ENCODE data around the gene TMEM11. TPM values are rescaled to one million over a fixed set of nuclear protein-coding genes. Genes with fewer than 3 reads are reported as not detected.

The TMEM11 gene
- total RNA-seq, 3 donors from 2014 or later (not counting 1 experiment from before 2014, with no cell fraction given), result 18.4 to 27.0 (median 18.6) TPM

GRCh38 chr17:21258593-21258992, 44.6 kb upstream of the TMEM11 start:
- Histone ChIP-seq H3K4me3 (ENCODE audit: low read length) (no peak overlapping the region), H3K9me3 (ENCODE audit: control insufficient read depth, insufficient read depth, low read length) (no peaks in the 10 kb centered on the region), H3K27me3 (ENCODE audit: control insufficient read depth, insufficient read depth, low read length) (no peaks in the 10 kb centered on the region), H3K27ac (ENCODE audit: low read length) (no peak overlapping the region), H3K4me1 (ENCODE audit: control insufficient read depth, insufficient read depth, low read length) (peaks cover 7% of the 10 kb centered on the region), H3K36me3 (ENCODE audit: control insufficient read depth, insufficient read depth, low read length) (no peaks in the 10 kb centered on the region)
- TF ChIP-seq CTCF (IDR thresholded peaks at IDR 0.05), result no peak
- Mint-ChIP-seq H3K27me3 (ENCODE audit: low read depth in 2 of 2) (no peaks in the 10 kb centered on the region), H3K4me1 (peaks cover 2 to 6% of the 10 kb centered on the region in 2 donors), H3K36me3 (no peaks in the 10 kb centered on the region), H3K9me3 (no peaks in the 10 kb centered on the region), H3K27ac (no peak overlapping the region), H3K4me3 (no peak overlapping the region)
- DNase-seq (no peak), ATAC-seq (no peak)
- intact Hi-C loops (cut with micrococcal nuclease), result no loop called here
- 90% methylated on average over 7 of the region's 7 CpGs for WGBS (ENCODE audit: insufficient coverage)

- TF ChIP-seq CTCF (IDR thresholded peaks at IDR 0.05), result no peak
- ATAC-seq (peak; percentile 6 to 18 (median 11)), DNase-seq (no peak)
- H3K36me3 Mint-ChIP-seq, result no peaks in the 10 kb centered on the region
- H3K27me3 ChIP-seq (ENCODE audit: control insufficient read depth, insufficient read depth, low read length), result no peaks in the 10 kb centered on the region
- no peaks in the 10 kb centered on the region for H3K9me3 ChIP-seq (ENCODE audit: control insufficient read depth, insufficient read depth, low read length)
- peaks cover 26 to 42% of the 10 kb centered on the region in 2 donors for H3K4me1 Mint-ChIP-seq
- 51% methylated on average over 15 of the region's 15 CpGs for WGBS (ENCODE audit: insufficient coverage)
- no peaks in the 10 kb centered on the region for H3K36me3 ChIP-seq (ENCODE audit: control insufficient read depth, insufficient read depth, low read length)
- intact Hi-C loops (cut with micrococcal nuclease), result loop anchor here (1.0 to 2.0 kb wide), 3 partner anchors 13 to 34 kb away; no protein-coding TSS in a partner anchor
- H3K4me3 Mint-ChIP-seq, result peak overlapping the region; percentile 84
- peaks cover 25% of the 10 kb centered on the region for H3K4me1 ChIP-seq (ENCODE audit: control insufficient read depth, insufficient read depth, low read length)
- H3K27ac ChIP-seq (ENCODE audit: low read length), result peak overlapping the region; percentile 66
- no peaks in the 10 kb centered on the region for H3K9me3 Mint-ChIP-seq
- H3K27ac Mint-ChIP-seq, result peak overlapping the region; percentile 89 to 93
- no peaks in the 10 kb centered on the region for H3K27me3 Mint-ChIP-seq (ENCODE audit: low read depth in 2 of 2)
- H3K4me3 ChIP-seq (ENCODE audit: low read length), result peak overlapping the region; percentile 64
Observed at GRCh38 chr17:21253646-21254441, 39.9 kb upstream of the TMEM11 start.

GRCh38 chr17:21252796-21253645, 39.1 kb upstream of the TMEM11 start, which contains the start of gene NATD1:
TSS of gene NATD1 (minus strand) at chr17:21253410. CDS start at chr17:21253264, 146 bp downstream.
- Mint-ChIP-seq H3K36me3 (no peaks in the 10 kb centered on the region), H3K4me3 (peak within 1 kb of the TSS; percentile 85), H3K9me3 (no peaks in the 10 kb centered on the region), H3K27me3 (ENCODE audit: low read depth in 2 of 2) (no peaks in the 10 kb centered on the region), H3K27ac (peak within 1 kb of the TSS; percentile 89 to 93), H3K4me1 (peaks cover 33 to 49% of the 10 kb centered on the region in 2 donors)
- Histone ChIP-seq H3K4me3 (ENCODE audit: low read length) (peak within 1 kb of the TSS; percentile 64), H3K27me3 (ENCODE audit: control insufficient read depth, insufficient read depth, low read length) (no peaks in the 10 kb centered on the region), H3K4me1 (ENCODE audit: control insufficient read depth, insufficient read depth, low read length) (peaks cover 25% of the 10 kb centered on the region), H3K36me3 (ENCODE audit: control insufficient read depth, insufficient read depth, low read length) (no peaks in the 10 kb centered on the region), H3K27ac (ENCODE audit: low read length) (peak within 1 kb of the TSS; percentile 66), H3K9me3 (ENCODE audit: control insufficient read depth, insufficient read depth, low read length) (no peaks in the 10 kb centered on the region)
- DNase-seq (peak; percentile 80 to 91), ATAC-seq (peak; percentile 83 to 92 (median 88))
- under 1% methylated on average over 117 of the region's 117 CpGs for WGBS (ENCODE audit: insufficient coverage)
- intact Hi-C loops (cut with micrococcal nuclease), result loop anchor here (1.0 to 2.0 kb wide), 3 partner anchors 14 to 35 kb away; no protein-coding TSS in a partner anchor
- TF ChIP-seq CTCF (IDR thresholded peaks at IDR 0.05), result no peak
